ENCODE results near the gene EEPD1.

EEPD1 gene

DNA sequence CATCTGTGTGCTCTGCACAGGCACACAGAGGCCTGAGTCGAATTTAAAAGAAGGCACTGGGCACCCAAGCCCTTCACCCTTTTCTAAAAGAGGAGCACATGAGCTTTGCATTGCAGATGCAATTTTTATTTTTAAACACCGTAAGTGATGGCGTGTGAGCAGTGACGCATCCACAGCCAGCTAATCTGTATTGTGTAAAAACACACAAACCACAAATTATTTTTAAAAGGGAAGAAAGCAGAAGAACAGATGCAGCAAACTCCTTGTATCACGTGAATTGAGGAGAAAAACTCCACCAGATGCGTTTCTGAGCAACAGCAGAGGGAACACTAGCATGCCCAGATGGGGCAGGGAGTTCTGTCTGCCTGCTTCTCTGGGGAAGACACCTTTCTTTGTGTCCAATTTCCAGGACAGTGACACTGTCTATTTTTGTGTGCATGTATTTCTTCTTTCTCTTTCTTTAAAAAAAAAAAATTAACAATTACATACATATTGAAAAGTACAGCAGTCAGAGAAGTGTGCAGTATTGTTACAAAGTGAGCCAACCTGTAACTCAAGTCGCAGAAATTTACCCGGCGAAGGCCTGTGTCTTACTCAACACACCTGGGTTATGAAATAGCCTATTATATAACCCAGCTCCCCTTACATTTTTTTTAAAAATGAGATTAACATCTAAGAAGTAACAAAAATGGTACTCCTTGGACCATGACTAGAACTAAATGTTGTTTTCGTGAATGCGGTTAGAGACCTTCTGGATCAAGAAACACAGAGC is 39.2 kb downstream of the EEPD1 start:
- H3K27ac ChIP-seq (ENCODE audit: low read length) = no peak overlapping the region

DNA sequence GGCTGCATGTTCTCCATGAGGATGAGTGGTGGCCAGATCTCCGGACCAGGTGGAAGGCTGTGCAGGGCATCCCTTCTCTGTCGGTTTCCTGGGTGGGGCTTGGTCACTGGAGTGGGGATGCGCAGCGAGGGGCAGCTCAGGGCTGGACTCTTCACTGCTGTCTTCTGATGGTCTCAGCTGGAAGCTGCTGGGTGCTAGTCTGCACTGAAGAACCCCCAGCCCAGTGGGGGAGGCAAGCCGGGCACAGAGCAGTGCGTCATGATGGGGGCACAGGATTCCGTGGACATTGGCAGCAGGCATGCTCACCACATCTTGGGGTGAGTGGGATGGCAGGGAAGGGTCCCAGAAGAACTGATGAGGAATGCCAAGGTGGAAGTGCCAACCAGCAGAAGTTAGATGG is 39.8 kb downstream of the EEPD1 start:
- H3K36me3 ChIP-seq (replicated peaks; ENCODE audit: low read depth, low read length) = no peaks in the 10 kb centered on the region
- no peaks in the 10 kb centered on the region for H3K9me3 ChIP-seq (ENCODE audit: insufficient read depth, low read length)
- no peak overlapping the region for H2AFZ ChIP-seq (ENCODE audit: low read depth, low read length)
- no peaks in the 10 kb centered on the region for H4K20me1 ChIP-seq (ENCODE audit: insufficient read depth, low read length)
- H3K9ac ChIP-seq (ENCODE audit: low read length) = no peak overlapping the region
- peaks cover 9% of the 10 kb centered on the region; the same call in 1 of the 2 replicates for H3K4me1 ChIP-seq (ENCODE audit: low read length)
- peaks cover 11% of the 10 kb centered on the region for H3K27me3 ChIP-seq (ENCODE audit: low read depth, low read length)
- H3K27ac ChIP-seq (ENCODE audit: low read length) = no peak overlapping the region
- no peak overlapping the region for H3K4me3 ChIP-seq (ENCODE audit: low read length)
- TF ChIP-seq EZH2phosphoT487 (IDR thresholded peaks at IDR 0.05; ENCODE audit: low read depth) = no peak
- TF ChIP-seq, protein P1, sequence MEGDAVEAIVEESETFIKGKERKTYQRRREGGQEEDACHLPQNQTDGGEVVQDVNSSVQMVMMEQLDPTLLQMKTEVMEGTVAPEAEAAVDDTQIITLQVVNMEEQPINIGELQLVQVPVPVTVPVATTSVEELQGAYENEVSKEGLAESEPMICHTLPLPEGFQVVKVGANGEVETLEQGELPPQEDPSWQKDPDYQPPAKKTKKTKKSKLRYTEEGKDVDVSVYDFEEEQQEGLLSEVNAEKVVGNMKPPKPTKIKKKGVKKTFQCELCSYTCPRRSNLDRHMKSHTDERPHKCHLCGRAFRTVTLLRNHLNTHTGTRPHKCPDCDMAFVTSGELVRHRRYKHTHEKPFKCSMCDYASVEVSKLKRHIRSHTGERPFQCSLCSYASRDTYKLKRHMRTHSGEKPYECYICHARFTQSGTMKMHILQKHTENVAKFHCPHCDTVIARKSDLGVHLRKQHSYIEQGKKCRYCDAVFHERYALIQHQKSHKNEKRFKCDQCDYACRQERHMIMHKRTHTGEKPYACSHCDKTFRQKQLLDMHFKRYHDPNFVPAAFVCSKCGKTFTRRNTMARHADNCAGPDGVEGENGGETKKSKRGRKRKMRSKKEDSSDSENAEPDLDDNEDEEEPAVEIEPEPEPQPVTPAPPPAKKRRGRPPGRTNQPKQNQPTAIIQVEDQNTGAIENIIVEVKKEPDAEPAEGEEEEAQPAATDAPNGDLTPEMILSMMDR (IDR thresholded peaks at IDR 0.05; ENCODE audit: low read depth, low read length) = no peak
- no peak overlapping the region for H3K4me2 ChIP-seq (ENCODE audit: low read length)
- H3K79me2 ChIP-seq (ENCODE audit: low read length) = no peaks in the 10 kb centered on the region

More for the DNA sequence above, 39.2 kb downstream of the EEPD1 start:
- peak overlapping the region; percentile 20; the same call in 1 of the 2 replicates for H3K4me3 ChIP-seq (ENCODE audit: low read length)
- H3K4me1 ChIP-seq (ENCODE audit: low read length) = peaks cover 9% of the 10 kb centered on the region; the same call in 1 of the 2 replicates
- peaks cover 11% of the 10 kb centered on the region for H3K27me3 ChIP-seq (ENCODE audit: low read depth, low read length)
- H3K79me2 ChIP-seq (ENCODE audit: low read length) = no peaks in the 10 kb centered on the region
- no peaks in the 10 kb centered on the region for H3K36me3 ChIP-seq (replicated peaks; ENCODE audit: low read depth, low read length)
- H2AFZ ChIP-seq (ENCODE audit: low read depth, low read length) = peak overlapping the region; percentile 63; the same call in 1 of the 2 replicates
- no peak for TF ChIP-seq EZH2phosphoT487 (IDR thresholded peaks at IDR 0.05; ENCODE audit: low read depth)
- TF ChIP-seq, protein P1 (IDR thresholded peaks at IDR 0.05; ENCODE audit: low read depth, low read length) = no peak
- H3K9ac ChIP-seq (ENCODE audit: low read length) = no peak overlapping the region
- no peaks in the 10 kb centered on the region for H4K20me1 ChIP-seq (ENCODE audit: insufficient read depth, low read length)
- H3K9me3 ChIP-seq (ENCODE audit: insufficient read depth, low read length) = no peaks in the 10 kb centered on the region
- peak overlapping the region; percentile 39 for H3K4me2 ChIP-seq (ENCODE audit: low read length)

DNA sequence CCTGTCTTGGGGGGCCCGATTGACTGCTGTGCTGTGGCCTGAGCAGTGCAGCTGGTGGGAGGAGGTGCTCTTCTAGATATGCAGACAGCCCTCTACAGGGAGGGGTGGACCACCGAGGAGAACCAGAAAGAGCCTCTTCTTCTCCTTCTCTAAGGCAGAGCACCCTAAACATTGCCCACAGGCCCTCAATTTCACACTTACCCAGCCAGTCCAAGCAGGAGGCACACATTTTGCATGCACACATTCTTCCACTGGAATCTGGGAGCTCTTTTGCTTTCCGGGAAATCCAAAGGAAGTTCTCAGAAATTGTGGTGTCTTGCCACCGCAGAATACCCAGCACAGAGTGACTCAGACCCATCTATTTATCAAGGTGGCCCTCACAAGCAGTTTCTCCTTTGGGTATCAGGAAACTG is 45.8 kb downstream of the EEPD1 start:
- no peaks in the 10 kb centered on the region for H3K4me1 ChIP-seq (ENCODE audit: low read length)
- H3K79me2 ChIP-seq (ENCODE audit: low read length) = no peaks in the 10 kb centered on the region
- H3K4me2 ChIP-seq (ENCODE audit: low read length) = no peak overlapping the region
- H2AFZ ChIP-seq (ENCODE audit: low read depth, low read length) = no peak overlapping the region
- H4K20me1 ChIP-seq (ENCODE audit: insufficient read depth, low read length) = no peaks in the 10 kb centered on the region
- H3K27me3 ChIP-seq (ENCODE audit: low read depth, low read length) = peaks cover 10% of the 10 kb centered on the region
- no peak overlapping the region for H3K9ac ChIP-seq (ENCODE audit: low read length)
- TF ChIP-seq, protein P1 (IDR thresholded peaks at IDR 0.05; ENCODE audit: low read depth, low read length) = no peak
- no peak for TF ChIP-seq EZH2phosphoT487 (IDR thresholded peaks at IDR 0.05; ENCODE audit: low read depth)
- H3K9me3 ChIP-seq (ENCODE audit: insufficient read depth, low read length) = no peaks in the 10 kb centered on the region
- no peak overlapping the region for H3K27ac ChIP-seq (ENCODE audit: low read length)
- H3K4me3 ChIP-seq (ENCODE audit: low read length) = no peak overlapping the region
- no peaks in the 10 kb centered on the region for H3K36me3 ChIP-seq (replicated peaks; ENCODE audit: low read depth, low read length)

GRCh38 chr7:36199329-36199728 is 46.3 kb downstream of the EEPD1 start:
- no peaks in the 10 kb centered on the region for H3K36me3 ChIP-seq (replicated peaks; ENCODE audit: low read depth, low read length)
- no peaks in the 10 kb centered on the region for H3K79me2 ChIP-seq (ENCODE audit: low read length)
- peaks cover 10% of the 10 kb centered on the region for H3K27me3 ChIP-seq (ENCODE audit: low read depth, low read length)
- H3K9me3 ChIP-seq (ENCODE audit: insufficient read depth, low read length) = no peaks in the 10 kb centered on the region
- H3K27ac ChIP-seq (ENCODE audit: low read length) = no peak overlapping the region
- H3K4me1 ChIP-seq (ENCODE audit: low read length) = no peaks in the 10 kb centered on the region
- no peak overlapping the region for H2AFZ ChIP-seq (ENCODE audit: low read depth, low read length)
- H3K4me2 ChIP-seq (ENCODE audit: low read length) = no peak overlapping the region
- no peak overlapping the region for H3K9ac ChIP-seq (ENCODE audit: low read length)
- no peaks in the 10 kb centered on the region for H4K20me1 ChIP-seq (ENCODE audit: insufficient read depth, low read length)
- no peak for TF ChIP-seq EZH2phosphoT487 (IDR thresholded peaks at IDR 0.05; ENCODE audit: low read depth)
- TF ChIP-seq, protein P1 (IDR thresholded peaks at IDR 0.05; ENCODE audit: low read depth, low read length) = no peak
- H3K4me3 ChIP-seq (ENCODE audit: low read length) = no peak overlapping the region

All from OCI-LY3 (cell line).